Urinary bladder (tissue), 4 donors: ENCODE results near the gene SEPSECS. TPM values are rescaled to one million over a fixed set of nuclear protein-coding genes. Genes with fewer than 3 reads are reported as not detected.

Experiments
- DNase-seq: peaks from one replicate; pipeline ENCODE4 v3.0.0-alpha.2; 2015; ENCODE audit errors: extremely low spot score
- H3K27ac ChIP-seq: one replicate; pipeline ENCODE4 v1.5.1; 2013; ENCODE audit warnings: low read depth, mild to moderate bottlenecking, moderate library complexity
- H3K36me3 ChIP-seq: one replicate; pipeline ENCODE4 v1.6.1; 2013; ENCODE audit warnings: mild to moderate bottlenecking, moderate library complexity; ENCODE audit not compliant: insufficient read depth
- H3K4me1 ChIP-seq: one replicate; pipeline ENCODE4 v1.6.1; 2013; ENCODE audit warnings: mild to moderate bottlenecking, moderate library complexity; ENCODE audit not compliant: insufficient read depth
- H3K4me3 ChIP-seq: one replicate; pipeline ENCODE4 v1.5.1; 2013; ENCODE audit warnings: low read depth, low read length
- WGBS: extraction: QIAGEN DNeasy Blood & Tissue Kit; methylation state at CpG from one replicate; pipeline ENCODE4 v1.1.7; 2013; 5-methylcytosine and 5-hydroxymethylcytosine counted together
- polyA plus RNA-seq: library from polyadenylated mRNA; stranded (reverse); fragments of 200-250 nt; gene quantifications from one replicate; pipeline ENCODE4 v1.2.3, GENCODE V29; 2013
- total RNA-seq: library from RNA; depleted of rRNA; stranded (reverse); fragments of >200 nt; gene quantifications from one replicate; pipeline ENCODE4 v1.2.3, GENCODE V29; 2014
- donor health status: healthy with polysubstance abuse.
- donor health status: healthy.

SEPSECS gene
- 20.1 TPM for total RNA-seq
- polyA plus RNA-seq: 3.6 TPM

GRCh38 chr4:25159837-25160713 is at the start of gene SEPSECS:
SEPSECS (minus strand) TSS chr4:25160449; CDS start chr4:25160369, 80 bp downstream.
- DNase-seq: peak; percentile 99
- Histone ChIP-seq H3K36me3 (no peaks in the 10 kb centered on the region), H3K4me1 (no peaks in the 10 kb centered on the region), H3K27ac (peak within 1 kb of the TSS; percentile 96), H3K4me3 (peak within 1 kb of the TSS; percentile 79)
- WGBS: under 1% methylated on average over 66 of the region's 66 CpGs

DNA sequence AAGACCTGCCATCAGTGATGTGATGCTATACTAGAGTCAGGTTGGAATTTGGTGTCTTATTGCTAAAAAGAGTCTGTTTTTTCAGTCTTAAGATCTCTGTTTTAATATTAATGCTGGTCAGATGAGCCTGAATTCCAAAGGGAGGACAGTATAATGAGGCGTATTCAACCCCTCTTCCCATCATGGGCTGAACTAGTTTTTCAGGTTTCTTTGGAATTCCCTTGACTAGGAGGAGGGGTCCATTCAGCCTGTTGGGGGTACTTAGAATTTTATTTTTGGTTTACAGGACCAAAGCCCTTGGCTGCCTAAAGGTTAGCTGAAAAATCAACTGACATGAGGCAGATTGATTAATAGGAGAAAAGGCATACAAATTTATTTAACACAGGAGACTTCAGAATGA is 49.5 kb upstream of the SEPSECS start:
- H3K4me3 ChIP-seq: no peak overlapping the region
- no peak overlapping the region for H3K27ac ChIP-seq
- no peaks in the 10 kb centered on the region for H3K36me3 ChIP-seq
- H3K4me1 ChIP-seq: no peaks in the 10 kb centered on the region
- 83% methylated on average over 1 of the region's 1 CpG for WGBS
- no peak for DNase-seq

- no peak for DNase-seq
- no peaks in the 10 kb centered on the region for H3K36me3 ChIP-seq
- H3K27ac ChIP-seq: no peak overlapping the region
- H3K4me1 ChIP-seq: no peaks in the 10 kb centered on the region
- no peak overlapping the region for H3K4me3 ChIP-seq
- 90% methylated on average over 1 of the region's 1 CpG for WGBS
These were observed 47.7 kb upstream of the SEPSECS start for GRCh38 chr4:25207997-25208396.

- WGBS: 100% methylated on average over 2 of the region's 2 CpGs
- no peaks in the 10 kb centered on the region for H3K4me1 ChIP-seq
These were observed 38.5 kb upstream of the SEPSECS start for GRCh38 chr4:25198713-25199112.

GRCh38 chr4:25190407-25190806 is 30.2 kb upstream of the SEPSECS start:
- 66% methylated on average over 2 of the region's 2 CpGs for WGBS
- H3K4me3 ChIP-seq: no peak overlapping the region
- no peaks in the 10 kb centered on the region for H3K4me1 ChIP-seq
- no peak overlapping the region for H3K27ac ChIP-seq
- DNase-seq: no peak
- H3K36me3 ChIP-seq: no peaks in the 10 kb centered on the region

More at GRCh38 chr4:25198713-25199112, 38.5 kb upstream of the SEPSECS start:
- H3K27ac ChIP-seq: no peak overlapping the region
- H3K36me3 ChIP-seq: no peaks in the 10 kb centered on the region
- no peak for DNase-seq
- H3K4me3 ChIP-seq: no peak overlapping the region

GRCh38 chr4:25184056-25184455 is 23.8 kb upstream of the SEPSECS start:
- no peak overlapping the region for H3K27ac ChIP-seq
- 83% methylated on average over 4 of the region's 4 CpGs for WGBS
- no peaks in the 10 kb centered on the region for H3K4me1 ChIP-seq
- DNase-seq: no peak
- H3K36me3 ChIP-seq: no peaks in the 10 kb centered on the region
- no peak overlapping the region for H3K4me3 ChIP-seq

- Histone ChIP-seq H3K4me1 (no peaks in the 10 kb centered on the region), H3K4me3 (no peak overlapping the region), H3K36me3 (no peaks in the 10 kb centered on the region), H3K27ac (no peak overlapping the region)
- DNase-seq: no peak
- WGBS: 75% methylated on average over 5 of the region's 5 CpGs
These were observed 22.7 kb upstream of the SEPSECS start for GRCh38 chr4:25182937-25183336.

DNA sequence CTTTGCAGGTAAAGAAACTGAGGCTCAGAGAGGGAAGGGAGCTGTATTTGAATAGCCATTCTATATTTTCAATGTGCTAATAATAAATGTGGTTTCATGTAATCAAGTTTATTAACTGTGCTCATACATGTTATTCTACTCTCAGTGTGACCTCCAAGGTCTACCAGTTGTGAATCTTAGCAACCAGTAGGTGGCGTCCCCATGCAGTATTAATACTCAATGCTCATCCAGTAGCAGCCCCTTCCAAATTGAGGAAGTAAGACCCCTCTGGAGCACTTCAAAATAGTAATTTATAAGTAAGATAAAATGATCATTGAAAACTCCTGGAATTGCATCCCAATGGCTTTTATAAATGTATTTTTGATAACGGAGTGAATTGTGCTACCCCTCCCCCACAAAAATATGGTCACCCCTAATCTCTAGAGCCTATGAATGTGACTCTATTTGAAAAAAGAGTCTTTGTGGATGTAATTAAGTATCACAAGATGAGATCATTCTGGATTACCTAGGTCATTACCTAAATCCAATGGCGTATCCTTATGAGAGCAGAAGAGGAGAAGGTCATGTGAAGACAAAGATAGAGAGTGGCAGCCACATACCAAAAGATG is 20.4 kb upstream of the SEPSECS start:
- Histone ChIP-seq H3K4me3 (no peak overlapping the region), H3K4me1 (no peaks in the 10 kb centered on the region), H3K36me3 (no peaks in the 10 kb centered on the region), H3K27ac (no peak overlapping the region)
- no peak for DNase-seq
- 66% methylated on average over 3 of the region's 3 CpGs for WGBS

GRCh38 chr4:25178838-25179261 is 18.6 kb upstream of the SEPSECS start:
- Histone ChIP-seq H3K27ac (no peak overlapping the region), H3K4me1 (no peaks in the 10 kb centered on the region), H3K36me3 (no peaks in the 10 kb centered on the region), H3K4me3 (no peak overlapping the region)
- 76% methylated on average over 3 of the region's 3 CpGs for WGBS
- DNase-seq: no peak

DNA sequence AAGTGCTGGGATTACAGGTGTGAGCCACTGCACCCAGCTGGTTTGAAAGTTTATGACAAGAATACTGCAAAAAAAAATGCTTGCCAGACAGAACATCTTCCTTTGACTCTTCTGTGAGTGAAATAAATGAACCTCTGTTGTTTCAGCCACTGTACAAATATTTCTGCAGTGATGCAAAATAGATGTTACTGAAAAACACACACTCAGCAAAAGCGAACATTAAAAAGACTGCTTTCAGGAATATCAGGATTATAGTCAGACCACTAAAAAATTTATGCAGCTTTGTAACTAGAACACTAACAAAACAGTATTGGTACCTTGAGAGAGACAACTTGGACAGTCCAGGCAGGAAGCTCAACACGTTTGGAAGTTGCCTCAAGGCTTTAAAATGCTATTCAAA is 16.9 kb upstream of the SEPSECS start:
- H3K27ac ChIP-seq: no peak overlapping the region
- H3K4me1 ChIP-seq: no peaks in the 10 kb centered on the region
- H3K4me3 ChIP-seq: no peak overlapping the region
- no peak for DNase-seq
- WGBS: 65% methylated on average over 2 of the region's 2 CpGs
- H3K36me3 ChIP-seq: no peaks in the 10 kb centered on the region

DNA sequence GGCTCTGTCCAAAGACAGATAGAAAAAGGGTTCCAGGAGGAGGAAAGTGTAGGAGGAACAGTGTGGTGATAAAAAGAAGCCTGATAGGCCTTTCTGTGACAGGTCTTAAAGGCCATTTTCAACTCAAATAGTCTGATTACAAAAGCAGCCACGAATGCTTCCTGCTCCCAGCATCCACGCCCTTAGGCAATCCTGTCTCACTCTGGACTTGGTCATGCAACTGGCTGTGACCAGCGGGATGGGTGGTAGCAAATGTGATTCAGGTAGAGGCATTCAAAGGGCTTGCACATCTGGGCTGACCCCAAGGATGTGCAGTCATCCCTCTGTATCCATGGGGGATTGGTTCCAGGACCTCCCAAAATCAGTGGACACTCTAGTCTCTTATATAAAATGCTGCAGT is 14.4 kb upstream of the SEPSECS start:
- Histone ChIP-seq H3K36me3 (no peaks in the 10 kb centered on the region), H3K27ac (no peak overlapping the region), H3K4me1 (no peaks in the 10 kb centered on the region), H3K4me3 (no peak overlapping the region)
- WGBS: 78% methylated on average over 3 of the region's 3 CpGs
- DNase-seq: no peak

GRCh38 chr4:25172961-25173915 is 13.0 kb upstream of the SEPSECS start:
- 51% methylated on average over 3 of the region's 3 CpGs for WGBS
- Histone ChIP-seq H3K36me3 (no peaks in the 10 kb centered on the region), H3K4me3 (no peak overlapping the region), H3K27ac (no peak overlapping the region), H3K4me1 (no peaks in the 10 kb centered on the region)
- DNase-seq: no peak

- WGBS: 82% methylated on average over 11 of the region's 11 CpGs
- no peak overlapping the region for H3K4me3 ChIP-seq
- DNase-seq: no peak
- H3K4me1 ChIP-seq: no peaks in the 10 kb centered on the region
- no peak overlapping the region for H3K27ac ChIP-seq
- H3K36me3 ChIP-seq: no peaks in the 10 kb centered on the region
These were observed 11.1 kb upstream of the SEPSECS start for GRCh38 chr4:25171201-25171865.
